Ovary (tissue), 9 donors: ENCODE data around the gene PHF21A. TPM values are rescaled to one million over a fixed set of nuclear protein-coding genes. Genes with fewer than 3 reads are reported as not detected.

ENCODE experiments used
- DNase-seq, 5 donors: peaks; one replicate each; pipeline ENCODE4 v3.0.0-alpha.2; 2019 to 2020
- H3K27ac ChIP-seq, 2 donors: fragments of 200-600 bp; one replicate each; pipeline versions ENCODE4 v1.5.1 to v1.8.0; 2019 to 2022
- H3K27me3 ChIP-seq: fragments of 200-600 bp; one replicate; pipeline ENCODE4 v1.8.0; 2022
- H3K36me3 ChIP-seq: fragments of 200-600 bp; sonication (generic); one replicate; pipeline ENCODE4 v1.5.1; 2019
- H3K4me1 ChIP-seq: one replicate; pipeline ENCODE4 v1.8.1; 2013; ENCODE audit warnings: mild to moderate bottlenecking, moderate library complexity; ENCODE audit not compliant: insufficient read depth
- H3K4me3 ChIP-seq: fragments of 200-600 bp; sonication (generic); one replicate; pipeline ENCODE4 v1.5.1; 2017
- H3K9me3 ChIP-seq, 2 donors: fragments of 200-600 bp in 1 of 2; sonication (generic) in 1 of 2; one replicate each; pipeline versions ENCODE4 v1.5.1 to v1.8.1; 2013 to 2019; ENCODE audit warnings: mild to moderate bottlenecking in 1 of 2, moderate library complexity in 1 of 2
- EP300 ChIP-seq: sonication (generic); formaldehyde crosslinking; IDR thresholded peaks from one replicate; pipeline ENCODE4 v1.6.1; 2017; ENCODE audit warnings: antibody characterized with exemption
- POLR2A ChIP-seq: fragments of 450-650 bp; IDR thresholded peaks from one replicate; pipeline ENCODE4 v1.6.1; 2017; ENCODE audit warnings: antibody characterized with exemption, mild to moderate bottlenecking, moderate library complexity
- WGBS, 3 donors: extraction: QIAGEN DNeasy Blood & Tissue Kit in 1 of 3; methylation state at CpG; one replicate each; pipeline versions ENCODE4 v1.1.5 to v1.1.7; 2013 to 2017; 5-methylcytosine and 5-hydroxymethylcytosine counted together
- intact Hi-C, 4 donors: fragments of 100-400 bp; cut with DNase I; formaldehyde crosslinking; loops; one replicate each; pipeline versions ENCODE4 v1.11.0 to v1.15.1; 2022 to 2023
- polyA plus RNA-seq, 2 donors: library from polyadenylated mRNA; stranded (reverse); fragments of 200-250 nt in 1 of 2; fragments of 350-450 nt in 1 of 2; fragmentation: Illumina TruSeq in 1 of 2; extraction: RNeasy Lipid Tissue Mini Kit (QIAGEN cat#74804) in 1 of 2; gene quantifications; one replicate each; pipeline ENCODE4 v1.2.3, GENCODE V29; 2013 to 2014
- total RNA-seq, 7 donors: library from RNA; depleted of rRNA in 2 of 7; stranded (reverse); fragments of >200 nt in 2 of 7; fragmentation: NEBNext Ultra II Directional in 3 of 7; extraction: Animal tissue kit (Norgen Biotek cat#: 25700) in 3 of 7; gene quantifications; one replicate each; pipeline versions ENCODE4 v1.1.0 to v1.2.4, GENCODE V29; 2016 to 2023
- TF ChIP-seq, protein P1 (sequence below), 3 donors: fragments of 450-650 bp in 2 of 3; fragments of 200-600 bp in 1 of 3; IDR thresholded peaks; one replicate each; pipeline versions ENCODE4 v1.5.1 to v1.8.0; 2016 to 2022; ENCODE audit warnings: antibody characterized with exemption in 3 of 3, mild to moderate bottlenecking in 1 of 3
- donor health status: DM: no; HTN: no; CAD: no; lungs with moderate emphysema.
- donor health status: DM: no; HTN: no; CAD: no.
- donor health status: Bipolar disorder and iron deficiency.
- donor health status: DM: yes; HTN: yes; CAD: no.
- donor health status: DM: no; HTN: no; CAD: no.
- donor health status: DM: yes; HTN: yes; CAD: no.

Gene PHF21A
- total and polyA plus RNA-seq, 9 donors, result 20.6 to 76.0 (median 58.2) TPM

DNA sequence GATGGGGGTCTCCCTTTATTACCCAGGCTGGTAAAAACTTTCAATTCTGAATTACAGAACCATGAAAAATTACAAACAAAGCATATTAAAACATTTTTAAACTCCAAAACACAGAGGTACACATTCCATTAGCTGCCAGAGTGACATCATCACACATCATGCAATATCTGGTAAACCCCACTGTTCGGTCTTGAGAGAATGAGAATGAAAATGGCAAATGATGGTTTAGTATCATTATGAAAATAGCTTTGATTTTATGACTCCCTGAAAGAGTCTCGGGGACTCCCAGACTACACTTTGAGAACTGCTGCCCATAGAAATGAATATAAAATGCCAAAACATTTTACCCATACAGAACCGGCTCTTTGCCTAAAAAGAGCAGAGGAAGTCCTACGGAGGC, 180.0 kb downstream of the PHF21A start:
- Histone ChIP-seq H3K4me1 (peaks cover 3% of the 10 kb centered on the region), H3K9me3 (no peaks in the 10 kb centered on the region), H3K4me3 (no peak overlapping the region), H3K27ac (no peak overlapping the region), H3K36me3 (no peaks in the 10 kb centered on the region), H3K27me3 (no peaks in the 10 kb centered on the region)
- intact Hi-C loops, result no loop called here
- TF ChIP-seq, protein P1, sequence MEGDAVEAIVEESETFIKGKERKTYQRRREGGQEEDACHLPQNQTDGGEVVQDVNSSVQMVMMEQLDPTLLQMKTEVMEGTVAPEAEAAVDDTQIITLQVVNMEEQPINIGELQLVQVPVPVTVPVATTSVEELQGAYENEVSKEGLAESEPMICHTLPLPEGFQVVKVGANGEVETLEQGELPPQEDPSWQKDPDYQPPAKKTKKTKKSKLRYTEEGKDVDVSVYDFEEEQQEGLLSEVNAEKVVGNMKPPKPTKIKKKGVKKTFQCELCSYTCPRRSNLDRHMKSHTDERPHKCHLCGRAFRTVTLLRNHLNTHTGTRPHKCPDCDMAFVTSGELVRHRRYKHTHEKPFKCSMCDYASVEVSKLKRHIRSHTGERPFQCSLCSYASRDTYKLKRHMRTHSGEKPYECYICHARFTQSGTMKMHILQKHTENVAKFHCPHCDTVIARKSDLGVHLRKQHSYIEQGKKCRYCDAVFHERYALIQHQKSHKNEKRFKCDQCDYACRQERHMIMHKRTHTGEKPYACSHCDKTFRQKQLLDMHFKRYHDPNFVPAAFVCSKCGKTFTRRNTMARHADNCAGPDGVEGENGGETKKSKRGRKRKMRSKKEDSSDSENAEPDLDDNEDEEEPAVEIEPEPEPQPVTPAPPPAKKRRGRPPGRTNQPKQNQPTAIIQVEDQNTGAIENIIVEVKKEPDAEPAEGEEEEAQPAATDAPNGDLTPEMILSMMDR (IDR thresholded peaks at IDR 0.05), result no peak
- no peak for TF ChIP-seq EP300
- no peak for DNase-seq
- 93 to 97% (median 95%) methylated on average over 4 of the region's 4 CpGs for WGBS, 3 donors

DNA sequence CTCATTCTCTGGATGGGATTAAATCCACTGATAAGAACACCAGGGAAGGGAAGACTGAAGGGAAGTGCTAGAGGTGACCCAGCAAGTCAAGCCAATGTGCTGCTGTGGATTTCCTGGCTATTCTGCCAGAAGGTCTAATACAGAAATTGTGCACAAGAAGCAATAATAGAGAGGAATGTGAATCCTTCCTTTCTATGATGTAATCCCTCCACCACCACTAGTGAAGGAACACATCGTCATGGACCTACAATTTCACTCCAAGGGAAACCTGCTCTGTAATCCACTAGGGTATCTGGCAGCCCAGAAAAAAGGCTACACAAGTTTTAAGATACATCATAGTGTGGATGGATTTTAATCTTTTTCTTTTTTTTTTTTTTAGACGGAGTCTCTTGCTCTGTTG, 181.4 kb downstream of the PHF21A start:
- 81 to 90% (median 84%) methylated on average over 2 of the region's 2 CpGs for WGBS, 3 donors
- Histone ChIP-seq H3K4me1 (no peaks in the 10 kb centered on the region), H3K27me3 (no peaks in the 10 kb centered on the region), H3K4me3 (no peak overlapping the region), H3K9me3 (no peaks in the 10 kb centered on the region), H3K27ac (no peak overlapping the region), H3K36me3 (no peaks in the 10 kb centered on the region)
- TF ChIP-seq EP300 (no peak), POLR2A (no peak)
- TF ChIP-seq, protein P1 (IDR thresholded peaks at IDR 0.05), result no peak
- DNase-seq, result no peak
- intact Hi-C loops, result no loop called here

DNA sequence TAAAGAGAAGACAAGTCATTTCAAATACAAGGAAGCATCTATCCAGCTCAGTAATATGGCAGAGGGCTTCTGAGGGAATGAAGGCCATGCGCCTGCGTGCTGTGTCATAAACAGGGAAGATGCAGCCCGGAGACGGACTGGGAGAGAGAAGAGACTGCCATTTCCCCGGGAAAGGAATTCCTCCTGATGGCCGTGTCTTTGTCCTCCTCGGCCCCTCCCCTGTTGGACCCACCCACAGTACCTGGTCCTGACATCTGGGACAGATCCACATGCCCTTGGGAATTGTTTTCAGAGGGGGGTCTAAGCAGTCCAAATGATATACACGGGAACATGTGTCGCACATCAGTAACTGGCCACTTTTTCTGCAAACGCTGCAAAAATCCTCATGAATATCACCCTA, 183.3 kb downstream of the PHF21A start:
- no peaks in the 10 kb centered on the region for H3K4me1 ChIP-seq
- no peaks in the 10 kb centered on the region for H3K27me3 ChIP-seq
- no peak for DNase-seq
- no peaks in the 10 kb centered on the region for H3K9me3 ChIP-seq
- H3K27ac ChIP-seq, result no peak overlapping the region
- intact Hi-C loops, result no loop called here
- WGBS, 3 donors, result 88 to 92% (median 90%) methylated on average over 10 of the region's 10 CpGs
- TF ChIP-seq EP300 (no peak), POLR2A (no peak)
- TF ChIP-seq, protein P1 (IDR thresholded peaks at IDR 0.05), result no peak
- H3K4me3 ChIP-seq, result no peak overlapping the region
- H3K36me3 ChIP-seq, result no peaks in the 10 kb centered on the region

DNA sequence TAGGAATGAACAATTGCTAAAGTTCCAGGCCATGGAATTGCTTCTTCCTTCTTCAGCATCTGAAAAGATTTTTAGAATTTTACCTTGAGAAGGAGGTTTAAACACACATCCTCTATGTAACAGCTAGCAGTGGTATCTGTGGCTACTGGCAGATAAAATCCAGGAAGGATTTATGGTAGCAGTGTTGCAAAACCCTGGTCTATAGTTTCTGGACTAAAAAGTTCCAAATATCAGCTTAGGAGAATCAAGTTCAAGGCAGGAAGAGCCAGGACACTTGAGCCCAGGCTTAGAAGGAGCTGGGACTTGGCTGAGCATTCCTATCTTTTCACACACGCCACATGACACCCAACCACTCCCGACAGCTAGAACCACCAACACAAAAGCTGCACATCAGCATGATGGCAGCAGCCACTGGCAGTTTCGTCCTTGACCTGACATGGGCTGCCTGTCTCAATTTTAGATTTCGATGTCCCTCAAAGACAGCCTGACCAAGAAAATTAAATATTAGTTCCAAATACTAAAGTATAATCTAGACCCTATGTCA, 184.7 kb downstream of the PHF21A start:
- Histone ChIP-seq H3K4me3 (no peak overlapping the region), H3K36me3 (no peaks in the 10 kb centered on the region), H3K27me3 (no peaks in the 10 kb centered on the region), H3K9me3 (no peaks in the 10 kb centered on the region), H3K27ac (no peak overlapping the region), H3K4me1 (no peaks in the 10 kb centered on the region)
- no peak for DNase-seq
- TF ChIP-seq, protein P1 (IDR thresholded peaks at IDR 0.05), result no peak
- TF ChIP-seq EP300 (no peak), POLR2A (no peak)
- intact Hi-C loops, result no loop called here
- 86 to 89% (median 89%) methylated on average over 4 of the region's 4 CpGs for WGBS, 3 donors
